SH-SY5Y (cell line): ENCODE measurements around the gene OR6C65.

Source experiments
- GATA2 ChIP-seq: IDR thresholded peaks from 2 replicates; pipeline ENCODE4 v1.6.1; 2011; ENCODE audit warnings: mild to moderate bottlenecking, low read depth, low read length
- GATA3 ChIP-seq: IDR thresholded peaks from 2 replicates; pipeline ENCODE4 v1.6.1; 2011; ENCODE audit warnings: low read depth, mild to moderate bottlenecking, low read length, moderate library complexity

OR6C65 gene

DNA sequence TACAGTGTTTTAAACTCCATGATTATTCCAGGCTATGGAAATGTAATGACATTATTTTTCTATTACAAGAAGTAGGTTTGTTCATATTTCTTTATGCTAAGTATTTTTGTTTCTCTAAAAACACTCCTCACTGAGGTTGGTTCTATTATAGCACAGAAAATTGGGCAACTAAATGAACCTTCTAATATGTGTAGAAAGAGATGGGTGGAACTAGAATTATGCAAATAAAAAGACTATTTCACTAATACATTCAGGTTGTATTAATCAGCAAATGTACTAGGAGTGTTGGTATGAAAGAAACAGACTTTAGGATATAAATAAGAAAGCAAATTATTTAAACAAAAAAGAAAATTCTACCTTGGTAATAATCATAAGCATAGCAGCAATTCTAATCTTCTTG lies 48.5 kb downstream of the OR6C65 start:
- no peak for TF ChIP-seq GATA2
- no peak for TF ChIP-seq GATA3
